Upper lobe of left lung (tissue), 4 donors: ENCODE results near the gene KIAA0232.

ENCODE experiments used
- EP300 ChIP-seq, 4 donors: sonication (generic); formaldehyde crosslinking; IDR thresholded peaks; one replicate each; pipeline ENCODE4 v1.5.1; 2017; ENCODE audit warnings: antibody characterized with exemption in 4 of 4, control low read depth in 2 of 4
- POLR2A ChIP-seq, 4 donors: fragments of 450-650 bp; IDR thresholded peaks; one replicate each; pipeline ENCODE4 v1.5.1; 2016 to 2017; ENCODE audit warnings: antibody characterized with exemption in 4 of 4, mild to moderate bottlenecking in 2 of 4
- POLR2AphosphoS5 ChIP-seq, 2 donors: sonication (generic); formaldehyde crosslinking; IDR thresholded peaks; one replicate each; pipeline ENCODE4 v1.5.1; 2017; ENCODE audit warnings: antibody characterized with exemption in 2 of 2
- TF ChIP-seq, protein P1 (sequence below), 6 experiments: fragments of 450-650 bp in 4 of 6; fragments of 200-600 bp in 2 of 6; sonication (generic) in 2 of 6; IDR thresholded peaks; one replicate each; pipeline ENCODE4 v1.5.1; 2016 to 2019; ENCODE audit warnings: antibody characterized with exemption in 6 of 6

GRCh38 chr4:6751611-6752485 lies 30.7 kb upstream of the KIAA0232 start:
- TF ChIP-seq POLR2A (IDR thresholded peaks at IDR 0.05) (no peak), EP300 (IDR thresholded peaks at IDR 0.05) (no peak), POLR2AphosphoS5 (IDR thresholded peaks at IDR 0.05) (no peak)
- TF ChIP-seq, protein P1, sequence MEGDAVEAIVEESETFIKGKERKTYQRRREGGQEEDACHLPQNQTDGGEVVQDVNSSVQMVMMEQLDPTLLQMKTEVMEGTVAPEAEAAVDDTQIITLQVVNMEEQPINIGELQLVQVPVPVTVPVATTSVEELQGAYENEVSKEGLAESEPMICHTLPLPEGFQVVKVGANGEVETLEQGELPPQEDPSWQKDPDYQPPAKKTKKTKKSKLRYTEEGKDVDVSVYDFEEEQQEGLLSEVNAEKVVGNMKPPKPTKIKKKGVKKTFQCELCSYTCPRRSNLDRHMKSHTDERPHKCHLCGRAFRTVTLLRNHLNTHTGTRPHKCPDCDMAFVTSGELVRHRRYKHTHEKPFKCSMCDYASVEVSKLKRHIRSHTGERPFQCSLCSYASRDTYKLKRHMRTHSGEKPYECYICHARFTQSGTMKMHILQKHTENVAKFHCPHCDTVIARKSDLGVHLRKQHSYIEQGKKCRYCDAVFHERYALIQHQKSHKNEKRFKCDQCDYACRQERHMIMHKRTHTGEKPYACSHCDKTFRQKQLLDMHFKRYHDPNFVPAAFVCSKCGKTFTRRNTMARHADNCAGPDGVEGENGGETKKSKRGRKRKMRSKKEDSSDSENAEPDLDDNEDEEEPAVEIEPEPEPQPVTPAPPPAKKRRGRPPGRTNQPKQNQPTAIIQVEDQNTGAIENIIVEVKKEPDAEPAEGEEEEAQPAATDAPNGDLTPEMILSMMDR (IDR thresholded peaks at IDR 0.05) = no peak
